AML-193 (cell line): ENCODE results near the gene FAP.
A peak's percentile ranks its signal among the peaks of the same experiment; 100 is the strongest.

Experiments
- DNase-seq, 2 experiments: peaks; one replicate each; lab custom pipeline; 2025; lab: John Stamatoyannopoulos, UW

The FAP gene

DNA sequence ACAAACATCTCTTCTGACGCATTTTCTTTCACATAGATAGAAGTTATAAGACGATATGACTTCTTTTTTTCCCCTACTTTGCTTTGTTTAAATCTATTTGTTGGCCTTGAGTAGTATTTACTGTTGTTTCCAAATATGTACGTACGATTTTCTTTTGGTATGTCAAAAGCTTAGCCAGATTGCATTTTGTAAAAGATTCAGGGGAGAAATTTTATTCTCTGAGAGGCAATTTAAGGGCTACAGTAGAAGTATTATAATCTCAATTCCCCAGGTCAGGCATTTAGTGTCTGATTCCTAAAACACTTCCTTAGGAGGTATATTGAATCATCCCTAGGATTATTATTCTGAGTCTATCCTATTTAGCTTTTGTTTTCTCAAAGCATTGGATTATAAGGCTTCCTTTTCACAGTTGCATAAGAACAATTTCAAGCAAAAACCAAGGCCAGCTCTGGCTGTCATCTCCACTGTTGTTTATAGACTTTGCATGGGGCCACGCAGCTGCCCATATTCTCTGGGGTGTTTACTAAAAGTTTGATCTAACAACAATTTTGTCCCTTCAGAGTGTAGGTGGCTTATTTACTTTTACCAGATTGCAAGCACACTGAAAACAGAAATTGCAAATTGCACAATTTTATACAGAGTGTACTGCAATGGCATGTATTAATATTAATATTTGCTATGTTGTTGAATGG, 57.6 kb downstream of the FAP start:
- DNase-seq = no peak

- no peak for DNase-seq
These were observed 58.3 kb downstream of the FAP start for GRCh38 chr2:162184821-162185450.

DNA sequence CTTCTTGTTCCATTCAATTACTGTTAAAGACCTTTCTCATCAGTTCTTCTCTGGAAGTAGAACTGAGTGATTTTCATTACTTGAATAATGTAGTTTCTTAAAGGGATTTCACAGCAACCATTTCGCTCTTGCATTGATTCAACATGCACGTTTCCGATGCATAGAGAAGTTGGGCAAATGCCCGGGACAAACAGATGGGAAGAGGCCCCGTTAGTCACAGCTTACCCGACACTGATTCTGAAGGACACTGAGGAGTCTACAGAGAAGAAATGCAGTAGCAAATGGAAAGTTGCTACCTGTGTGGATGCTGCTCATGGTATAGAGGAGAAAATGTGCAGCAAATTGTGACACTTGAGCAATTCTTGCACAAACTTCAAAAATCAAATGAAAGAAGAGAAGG, 58.9 kb downstream of the FAP start:
- DNase-seq = no peak

- DNase-seq = no peak
These were observed 60.9 kb downstream of the FAP start for GRCh38 chr2:162182395-162182794.

- no peak for DNase-seq
These were observed 65.9 kb downstream of the FAP start for GRCh38 chr2:162177301-162177700.

- DNase-seq = no peak
These were observed 67.5 kb downstream of the FAP start for GRCh38 chr2:162175714-162176113.

DNA sequence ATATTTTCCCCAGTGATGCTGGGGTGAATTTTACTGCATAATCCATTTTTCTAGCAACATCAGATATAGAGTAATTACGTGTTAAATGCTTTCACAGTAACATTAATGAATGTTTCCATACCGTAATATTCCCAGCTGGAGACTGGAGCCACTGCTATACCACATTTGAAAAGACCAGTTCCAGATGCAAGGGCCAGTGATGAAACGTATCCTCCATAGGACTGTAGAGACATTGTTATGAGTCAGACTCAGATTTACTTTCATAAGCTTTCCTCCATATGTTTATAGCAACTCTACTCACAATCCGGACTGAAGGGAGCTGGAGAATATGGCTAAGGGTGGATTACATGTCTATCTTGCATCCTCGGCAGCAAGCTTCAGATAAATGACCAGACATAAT, 68.5 kb downstream of the FAP start:
- no peak for DNase-seq

DNA sequence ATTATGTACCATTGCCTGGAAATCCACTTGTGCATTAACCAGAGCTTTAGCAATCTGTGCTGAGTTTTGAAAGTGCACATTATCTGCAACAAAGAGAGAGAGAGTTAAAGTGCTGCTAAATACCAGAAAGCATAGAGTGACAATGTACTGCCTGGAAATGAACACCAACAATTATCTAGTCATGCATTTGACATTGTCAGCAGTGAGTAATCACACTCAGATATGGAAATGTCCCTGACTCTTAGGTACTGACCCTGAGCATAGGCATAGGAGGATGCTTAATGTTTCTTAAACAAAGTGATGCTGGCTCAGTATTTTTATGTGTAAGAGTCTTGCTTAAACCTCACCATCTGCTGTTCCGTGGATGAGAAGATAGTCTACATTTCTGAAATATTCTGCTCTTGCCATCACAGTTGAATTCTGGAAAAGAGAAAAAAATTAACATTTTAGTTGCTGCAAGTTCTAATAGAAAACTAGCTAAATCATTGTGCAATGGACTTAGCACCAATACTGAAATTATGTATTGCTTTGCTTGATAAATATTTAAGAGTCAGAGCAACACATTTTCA, 70.4 kb downstream of the FAP start:
- DNase-seq = no peak

DNA sequence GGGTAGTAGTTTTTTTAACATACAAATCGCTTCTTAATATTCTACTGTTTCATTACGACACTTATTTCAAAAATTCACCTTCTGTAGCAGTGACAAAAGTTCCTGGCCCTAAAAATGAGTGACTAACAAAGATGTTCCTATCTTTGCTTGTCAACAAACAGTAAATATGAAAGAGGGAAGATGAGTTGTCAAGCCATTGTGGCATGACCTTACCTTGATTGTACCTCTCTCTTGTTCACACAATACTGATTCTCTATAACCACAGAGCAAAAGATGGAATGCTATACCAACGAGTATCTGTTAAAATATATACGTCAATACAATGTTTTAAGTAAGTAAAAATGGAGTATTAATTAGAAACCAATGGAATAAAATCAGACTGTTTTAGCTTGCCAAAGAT, 76.5 kb downstream of the FAP start:
- DNase-seq = no peak

- DNase-seq = no peak
These were observed 77.1 kb downstream of the FAP start for GRCh38 chr2:162166174-162166573.

- DNase-seq = no peak
These were observed 78.4 kb downstream of the FAP start for GRCh38 chr2:162164802-162165201.

GRCh38 chr2:162159446-162159845, 83.8 kb downstream of the FAP start:
- DNase-seq = no peak

DNA sequence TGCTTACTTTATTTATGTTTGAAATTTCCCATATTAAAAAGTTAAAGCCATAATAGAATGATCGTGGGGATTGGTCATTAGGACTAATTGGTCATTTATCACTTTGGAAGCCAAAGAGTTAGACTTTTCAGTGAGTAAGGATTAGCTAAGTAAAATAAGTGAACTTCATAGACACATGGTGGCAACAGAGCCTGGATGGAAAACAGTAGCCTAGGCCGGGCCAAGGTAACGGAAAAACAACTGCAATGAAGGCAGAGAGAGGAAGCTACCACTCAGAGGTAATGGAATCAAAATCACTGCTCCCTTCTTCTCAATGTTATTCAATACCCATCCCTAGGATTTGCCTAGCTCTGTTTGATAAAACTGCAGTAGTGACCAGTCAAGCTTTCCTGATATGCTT, 87.1 kb downstream of the FAP start:
- no peak for DNase-seq

GRCh38 chr2:162155093-162155492, 88.2 kb downstream of the FAP start:
- no peak for DNase-seq

- DNase-seq = peak; percentile 72
These were observed 89.5 kb downstream of the FAP start for GRCh38 chr2:162153608-162154224.

GRCh38 chr2:162152147-162152546, 91.1 kb downstream of the FAP start, which contains the start of gene GCG:
TSS of gene GCG (minus strand) at chr2:162152247. CDS start at chr2:162149178, 3,069 bp downstream.
- no peak for DNase-seq

DNA sequence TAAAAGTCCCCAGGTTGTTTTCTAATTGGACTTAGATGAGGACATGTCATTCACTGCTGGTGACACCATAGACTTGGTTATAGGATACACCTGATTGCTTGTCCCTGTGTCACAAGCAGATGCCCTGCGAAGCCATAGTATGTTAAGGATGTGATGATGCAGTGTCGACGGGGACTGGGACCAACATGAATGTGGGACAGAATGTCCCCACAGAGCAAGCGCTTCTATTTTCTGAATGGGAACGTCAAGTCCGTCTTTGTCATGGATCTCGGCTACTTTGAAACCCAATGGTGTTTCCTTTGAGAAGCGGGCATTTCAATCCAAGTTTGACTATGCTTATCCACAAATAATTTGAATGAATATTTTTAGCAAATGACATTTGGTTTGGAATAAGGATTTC, 93.3 kb downstream of the FAP start:
- DNase-seq = no peak

DNA sequence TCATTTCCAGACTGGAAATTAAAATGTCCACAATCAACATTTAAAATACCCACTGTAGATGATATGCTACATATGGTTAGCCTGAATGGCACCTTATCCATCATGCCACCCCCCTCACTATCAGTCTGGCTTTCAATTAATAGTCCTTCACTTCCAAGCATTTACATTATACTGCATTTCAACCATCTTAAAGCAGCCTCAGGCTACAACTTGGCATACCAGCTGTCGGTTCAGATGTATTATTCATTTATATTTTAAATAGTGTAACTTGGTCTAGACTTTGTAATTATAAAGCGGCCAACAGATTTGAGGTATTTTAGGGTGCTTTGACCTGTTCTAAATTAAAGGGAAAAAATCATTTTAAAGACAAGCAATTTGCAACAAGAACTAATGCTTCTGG, 93.8 kb downstream of the FAP start:
- DNase-seq = no peak

- DNase-seq = no peak
These were observed 94.3 kb downstream of the FAP start for GRCh38 chr2:162148956-162149355.

GRCh38 chr2:162143969-162144368, 99.3 kb downstream of the FAP start:
- DNase-seq = no peak

DNA sequence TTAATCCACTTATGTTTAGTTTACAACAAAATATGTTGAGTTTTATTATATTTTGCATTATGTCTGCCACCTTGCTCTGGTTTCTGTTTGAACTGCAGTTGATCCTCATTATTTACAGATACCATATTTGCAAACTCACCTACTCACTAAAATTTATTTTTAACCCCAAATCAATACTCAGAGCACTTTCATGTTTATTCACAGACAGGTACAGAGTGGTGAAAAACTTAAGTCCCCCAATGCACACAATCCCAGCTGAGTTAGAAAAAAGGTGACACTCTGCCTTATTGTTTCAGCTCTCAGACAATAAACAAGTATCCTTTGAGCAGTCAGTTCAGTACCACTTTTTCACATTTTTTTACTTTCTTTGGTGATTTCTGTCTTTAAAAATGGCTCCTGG, 104.9 kb downstream of the FAP start:
- DNase-seq = no peak

DNA sequence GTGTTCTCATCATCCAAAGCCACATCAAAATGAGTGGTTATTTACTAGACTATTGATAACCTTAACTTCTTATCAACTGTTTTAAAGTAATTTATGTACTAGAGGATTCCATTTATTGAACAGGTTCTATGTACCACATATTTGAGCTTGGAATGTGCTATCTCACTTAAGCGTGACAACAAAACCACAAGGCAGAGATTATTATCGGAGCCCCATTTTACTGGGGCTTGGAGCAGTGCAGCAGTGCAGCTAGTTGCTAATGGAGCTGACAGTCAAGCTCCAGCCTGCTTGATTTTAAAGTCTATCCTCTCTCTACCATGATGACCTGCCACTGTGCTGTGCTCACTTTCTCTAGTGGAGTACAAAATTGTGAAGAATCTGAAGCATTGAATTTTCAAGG, 115.8 kb downstream of the FAP start:
- DNase-seq = no peak

DNA sequence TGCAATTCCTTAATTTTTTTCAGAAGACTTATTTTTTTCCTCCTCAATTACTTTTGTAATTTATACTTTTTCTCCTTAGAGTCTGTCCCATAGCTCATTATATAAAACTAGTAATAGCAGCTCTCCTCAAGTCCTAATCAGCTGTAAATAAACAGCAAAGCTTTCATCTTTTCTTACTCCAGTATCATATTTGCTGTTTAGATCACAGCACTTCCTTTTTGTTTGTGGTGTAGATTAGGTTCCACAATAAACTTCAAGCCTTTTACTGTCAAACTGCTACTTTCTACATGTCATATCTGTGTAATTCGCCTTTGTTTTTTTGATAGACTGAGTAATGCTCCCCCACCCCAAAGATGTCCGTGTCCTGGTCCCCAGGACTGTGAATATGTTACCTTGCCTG, 116.7 kb downstream of the FAP start:
- no peak for DNase-seq
